GM12873 (cell line): ENCODE measurements around the gene IFTAP.

Source experiments
- CTCF ChIP-seq: IDR thresholded peaks from 2 replicates; pipeline ENCODE4 v1.5.1; 2012; ENCODE audit warnings: low read depth, mild to moderate bottlenecking, moderate library complexity, low read length, control low read depth; ENCODE audit not compliant: insufficient read depth; ENCODE audit errors: missing control alignments

IFTAP gene

GRCh38 chr11:36693139-36693843 is 99.0 kb downstream of the IFTAP start:
- TF ChIP-seq CTCF: no peak

- no peak for TF ChIP-seq CTCF
Observed at GRCh38 chr11:36695111-36695510, 100.8 kb downstream of the IFTAP start.

- no peak for TF ChIP-seq CTCF
Observed at GRCh38 chr11:36695571-36695970, 101.3 kb downstream of the IFTAP start.

GRCh38 chr11:36696550-36696949 is 102.2 kb downstream of the IFTAP start:
- no peak for TF ChIP-seq CTCF

GRCh38 chr11:36699271-36699670 is 105.0 kb downstream of the IFTAP start:
- no peak for TF ChIP-seq CTCF

- TF ChIP-seq CTCF: no peak
Observed at GRCh38 chr11:36700246-36700645, 105.9 kb downstream of the IFTAP start.

GRCh38 chr11:36702330-36703054 is 108.2 kb downstream of the IFTAP start:
- peak; percentile 85 for TF ChIP-seq CTCF
